ENCODE measurements around the gene ZSCAN20.
A peak's percentile ranks its signal among the peaks of the same experiment; 100 is the strongest.

Gene ZSCAN20

DNA sequence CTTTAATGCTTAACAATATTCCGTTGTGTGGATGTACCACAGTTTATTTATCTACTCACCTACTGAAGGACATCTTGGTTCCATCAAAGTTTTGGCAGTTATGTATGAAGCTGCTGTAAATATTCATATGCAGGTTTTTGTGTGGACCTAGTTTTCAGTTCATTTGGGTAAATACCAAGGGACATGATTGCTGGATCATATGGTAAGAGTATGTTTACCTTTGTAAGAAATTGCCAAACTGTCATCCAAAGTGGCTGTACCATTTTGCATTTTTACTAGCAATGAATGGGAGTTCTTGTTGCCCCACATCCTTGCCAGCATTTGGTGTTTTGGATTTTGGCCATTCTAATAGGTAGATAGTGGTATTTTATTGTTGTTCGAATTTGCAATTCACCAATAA, 10.0 kb downstream of the ZSCAN20 start:
- no peaks in the 10 kb centered on the region for H3K27me3 ChIP-seq (ENCODE audit: insufficient read depth, low read length)
- H3K79me2 ChIP-seq (ENCODE audit: control insufficient read depth, insufficient read depth, low read length, unreplicated experiment) = no peaks in the 10 kb centered on the region
- no peak overlapping the region for H3K4me3 ChIP-seq (ENCODE audit: low read depth, low read length)
- H3K36me3 ChIP-seq (ENCODE audit: insufficient read depth, low read length) = peaks cover 46% of the 10 kb centered on the region
- no peaks in the 10 kb centered on the region for H3K4me1 ChIP-seq (ENCODE audit: control insufficient read depth, insufficient read depth, low read length, unreplicated experiment)
- H3K27ac ChIP-seq (ENCODE audit: low read depth, low read length) = no peak overlapping the region
- no peak overlapping the region for H2AFZ ChIP-seq (ENCODE audit: low read length, unreplicated experiment)

DNA sequence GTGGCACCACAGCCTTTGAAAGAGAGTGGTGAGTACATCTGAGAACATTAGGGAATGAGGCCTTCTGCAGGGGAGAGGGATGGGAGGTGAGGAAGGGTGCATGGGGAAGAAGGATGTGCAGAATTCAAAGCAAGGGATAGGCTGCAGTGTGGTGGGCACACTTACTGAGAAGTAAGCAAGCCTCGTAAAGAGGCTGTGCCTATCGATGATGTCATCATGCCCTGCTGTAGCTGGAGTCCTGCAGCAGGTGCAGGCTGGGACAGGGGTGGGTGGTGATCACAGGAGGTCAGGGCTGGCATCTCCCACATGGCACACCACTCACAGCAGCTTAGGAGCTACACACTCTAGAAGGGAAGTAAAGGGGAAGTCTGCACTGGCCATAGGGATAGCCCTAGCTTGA, 16.2 kb downstream of the ZSCAN20 start:
- Histone ChIP-seq H3K36me3 (ENCODE audit: insufficient read depth, low read length) (peaks cover 83% of the 10 kb centered on the region), H3K79me2 (ENCODE audit: control insufficient read depth, insufficient read depth, low read length, unreplicated experiment) (no peaks in the 10 kb centered on the region)

DNA sequence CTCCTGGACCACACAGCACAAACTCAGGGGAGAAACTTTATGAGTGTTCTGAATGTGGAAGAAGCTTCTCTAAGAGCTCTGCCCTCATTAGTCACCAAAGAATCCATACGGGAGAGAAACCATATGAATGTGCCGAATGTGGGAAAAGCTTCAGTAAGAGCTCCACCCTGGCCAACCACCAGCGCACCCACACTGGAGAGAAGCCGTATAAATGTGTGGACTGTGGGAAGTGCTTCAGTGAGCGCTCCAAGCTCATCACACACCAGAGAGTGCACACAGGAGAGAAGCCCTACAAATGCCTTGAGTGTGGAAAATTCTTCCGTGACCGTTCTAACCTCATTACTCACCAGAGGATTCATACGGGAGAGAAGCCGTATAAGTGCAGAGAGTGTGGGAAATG, 22.5 kb downstream of the ZSCAN20 start:
- no peak overlapping the region for H2AFZ ChIP-seq (ENCODE audit: low read length, unreplicated experiment)
- H3K36me3 ChIP-seq (ENCODE audit: insufficient read depth, low read length) = peaks cover 59% of the 10 kb centered on the region
- no peak overlapping the region for H3K27ac ChIP-seq (ENCODE audit: low read depth, low read length)
- no peak overlapping the region for H3K4me3 ChIP-seq (ENCODE audit: low read depth, low read length)
- H3K27me3 ChIP-seq (ENCODE audit: insufficient read depth, low read length) = no peaks in the 10 kb centered on the region
- H3K4me1 ChIP-seq (ENCODE audit: control insufficient read depth, insufficient read depth, low read length, unreplicated experiment) = no peaks in the 10 kb centered on the region
- H3K79me2 ChIP-seq (ENCODE audit: control insufficient read depth, insufficient read depth, low read length, unreplicated experiment) = no peaks in the 10 kb centered on the region

More for the DNA sequence above, 16.2 kb downstream of the ZSCAN20 start:
- H3K4me1 ChIP-seq (ENCODE audit: control insufficient read depth, insufficient read depth, low read length, unreplicated experiment) = no peaks in the 10 kb centered on the region
- H3K27me3 ChIP-seq (ENCODE audit: insufficient read depth, low read length) = no peaks in the 10 kb centered on the region
- H3K4me3 ChIP-seq (ENCODE audit: low read depth, low read length) = no peak overlapping the region
- H3K27ac ChIP-seq (ENCODE audit: low read depth, low read length) = no peak overlapping the region
- H2AFZ ChIP-seq (ENCODE audit: low read length, unreplicated experiment) = no peak overlapping the region

DNA sequence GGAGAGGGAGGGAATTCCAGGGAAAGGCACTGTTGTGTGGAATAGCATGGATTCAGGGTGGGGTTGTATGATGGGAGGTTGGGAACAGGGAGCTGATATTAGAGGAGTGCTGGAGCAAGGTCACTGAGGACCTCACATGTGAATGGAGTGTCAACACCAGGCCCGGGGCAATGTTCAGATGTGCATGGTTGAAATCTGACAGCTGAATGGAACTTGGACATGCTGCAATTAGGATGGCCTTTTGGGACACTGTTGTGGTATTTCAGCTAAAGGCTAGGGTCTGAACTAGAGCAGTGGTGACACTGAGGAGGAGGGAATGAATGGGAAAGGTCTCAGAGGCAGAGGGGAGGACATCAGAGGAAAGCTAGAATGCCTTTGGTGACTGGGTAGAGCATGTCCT, 25.0 kb downstream of the ZSCAN20 start:
- Histone ChIP-seq H3K79me2 (ENCODE audit: control insufficient read depth, insufficient read depth, low read length, unreplicated experiment) (no peaks in the 10 kb centered on the region), H3K27ac (ENCODE audit: low read depth, low read length) (no peak overlapping the region), H2AFZ (ENCODE audit: low read length, unreplicated experiment) (no peak overlapping the region), H3K36me3 (ENCODE audit: insufficient read depth, low read length) (peaks cover 34% of the 10 kb centered on the region), H3K27me3 (ENCODE audit: insufficient read depth, low read length) (no peaks in the 10 kb centered on the region), H3K4me3 (ENCODE audit: low read depth, low read length) (no peak overlapping the region), H3K4me1 (ENCODE audit: control insufficient read depth, insufficient read depth, low read length, unreplicated experiment) (no peaks in the 10 kb centered on the region)

DNA sequence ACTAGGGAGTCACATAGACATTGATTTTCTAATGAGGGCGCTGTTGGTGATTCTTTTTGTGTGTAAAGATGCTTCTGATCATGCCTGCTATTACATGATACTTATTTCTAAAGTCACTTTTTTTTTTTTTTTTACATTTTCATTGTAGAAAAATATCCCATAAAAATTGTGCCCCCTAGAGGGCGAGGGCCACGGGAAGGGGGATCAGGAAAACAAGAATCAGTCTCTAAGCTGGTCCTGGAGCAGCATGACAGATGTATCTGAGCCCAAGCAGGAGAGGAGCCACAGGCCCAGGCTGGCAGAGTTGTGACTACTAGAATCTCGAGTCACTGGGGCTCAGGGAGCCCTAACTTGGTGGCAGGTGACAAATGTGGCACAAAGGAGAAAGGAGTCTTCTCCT, 28.1 kb downstream of the ZSCAN20 start:
- no peak overlapping the region for H3K27ac ChIP-seq (ENCODE audit: low read depth, low read length)
- H3K4me1 ChIP-seq (ENCODE audit: control insufficient read depth, insufficient read depth, low read length, unreplicated experiment) = peaks cover 5% of the 10 kb centered on the region
- no peak overlapping the region for H2AFZ ChIP-seq (ENCODE audit: low read length, unreplicated experiment)
- peaks cover 5% of the 10 kb centered on the region for H3K36me3 ChIP-seq (ENCODE audit: insufficient read depth, low read length)
- H3K27me3 ChIP-seq (ENCODE audit: insufficient read depth, low read length) = no peaks in the 10 kb centered on the region
- H3K4me3 ChIP-seq (ENCODE audit: low read depth, low read length) = no peak overlapping the region
- H3K79me2 ChIP-seq (ENCODE audit: control insufficient read depth, insufficient read depth, low read length, unreplicated experiment) = no peaks in the 10 kb centered on the region

DNA sequence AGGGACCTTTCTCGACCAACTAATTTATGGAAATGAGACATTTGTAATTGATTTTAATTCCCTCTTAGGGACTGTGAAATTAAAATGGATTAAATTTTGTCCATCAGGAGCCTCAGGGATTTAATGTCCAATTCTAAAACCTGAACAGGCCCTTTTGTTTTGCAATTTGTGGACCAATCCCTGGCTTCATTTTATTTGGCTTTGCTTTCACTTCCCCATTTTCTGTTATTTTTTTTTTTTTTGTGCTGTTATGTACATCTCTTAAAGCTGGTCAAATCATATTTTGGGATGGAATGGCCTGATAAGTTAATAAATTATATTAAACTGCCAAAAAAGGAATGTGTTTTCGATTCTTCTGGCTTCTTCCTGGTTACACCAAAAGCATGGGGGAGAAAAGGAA, 28.9 kb downstream of the ZSCAN20 start:
- Histone ChIP-seq H3K27me3 (ENCODE audit: insufficient read depth, low read length) (no peaks in the 10 kb centered on the region), H3K4me1 (ENCODE audit: control insufficient read depth, insufficient read depth, low read length, unreplicated experiment) (peaks cover 5% of the 10 kb centered on the region), H3K4me3 (ENCODE audit: low read depth, low read length) (no peak overlapping the region), H3K79me2 (ENCODE audit: control insufficient read depth, insufficient read depth, low read length, unreplicated experiment) (no peaks in the 10 kb centered on the region), H2AFZ (ENCODE audit: low read length, unreplicated experiment) (no peak overlapping the region), H3K36me3 (ENCODE audit: insufficient read depth, low read length) (no peaks in the 10 kb centered on the region), H3K27ac (ENCODE audit: low read depth, low read length) (no peak overlapping the region)

DNA sequence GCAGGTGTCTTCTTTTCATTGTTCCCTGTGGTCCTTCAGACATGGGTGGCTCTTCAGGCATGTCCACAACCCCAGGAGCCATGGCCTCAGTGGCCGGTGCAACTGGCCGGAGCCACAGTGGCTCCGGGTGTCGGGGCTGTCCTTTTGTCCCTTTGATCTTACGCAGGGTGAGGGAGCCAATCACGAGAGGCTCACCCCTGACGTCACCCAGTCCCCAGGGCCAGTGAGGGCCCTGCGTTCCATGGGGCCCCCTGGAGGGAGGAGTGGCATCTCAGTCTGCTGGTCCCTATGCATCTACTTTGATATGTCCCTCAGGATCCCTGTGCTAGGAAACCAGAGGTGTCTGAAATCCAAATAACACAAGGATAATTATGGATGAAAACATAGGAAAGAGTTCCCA, 29.3 kb downstream of the ZSCAN20 start:
- Histone ChIP-seq H3K4me1 (ENCODE audit: control insufficient read depth, insufficient read depth, low read length, unreplicated experiment) (peaks cover 5% of the 10 kb centered on the region), H3K79me2 (ENCODE audit: control insufficient read depth, insufficient read depth, low read length, unreplicated experiment) (no peaks in the 10 kb centered on the region), H3K27me3 (ENCODE audit: insufficient read depth, low read length) (no peaks in the 10 kb centered on the region), H3K4me3 (ENCODE audit: low read depth, low read length) (no peak overlapping the region), H3K36me3 (ENCODE audit: insufficient read depth, low read length) (no peaks in the 10 kb centered on the region), H3K27ac (ENCODE audit: low read depth, low read length) (no peak overlapping the region), H2AFZ (ENCODE audit: low read length, unreplicated experiment) (no peak overlapping the region)

DNA sequence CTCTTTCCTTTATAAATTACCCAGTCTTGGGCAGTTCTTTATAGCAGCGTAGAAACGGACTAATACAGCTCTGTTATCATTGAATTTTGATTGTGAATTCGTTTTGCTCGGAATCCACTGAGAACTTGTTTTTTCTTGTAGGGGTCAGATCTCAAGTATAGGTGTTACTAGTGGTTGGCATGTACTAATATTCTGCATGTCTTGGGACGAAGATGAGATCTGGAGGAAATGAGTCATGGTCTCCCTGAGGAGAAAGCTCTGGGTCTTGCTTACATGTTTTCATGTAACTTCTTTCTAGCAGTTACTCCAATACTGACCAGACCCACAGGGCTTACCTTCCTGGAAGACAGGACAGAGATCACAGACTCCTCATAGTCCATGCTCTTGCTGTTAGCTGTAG, 30.3 kb downstream of the ZSCAN20 start:
- Histone ChIP-seq H2AFZ (ENCODE audit: low read length, unreplicated experiment) (no peak overlapping the region), H3K4me1 (ENCODE audit: control insufficient read depth, insufficient read depth, low read length, unreplicated experiment) (peaks cover 5% of the 10 kb centered on the region), H3K36me3 (ENCODE audit: insufficient read depth, low read length) (no peaks in the 10 kb centered on the region)

DNA sequence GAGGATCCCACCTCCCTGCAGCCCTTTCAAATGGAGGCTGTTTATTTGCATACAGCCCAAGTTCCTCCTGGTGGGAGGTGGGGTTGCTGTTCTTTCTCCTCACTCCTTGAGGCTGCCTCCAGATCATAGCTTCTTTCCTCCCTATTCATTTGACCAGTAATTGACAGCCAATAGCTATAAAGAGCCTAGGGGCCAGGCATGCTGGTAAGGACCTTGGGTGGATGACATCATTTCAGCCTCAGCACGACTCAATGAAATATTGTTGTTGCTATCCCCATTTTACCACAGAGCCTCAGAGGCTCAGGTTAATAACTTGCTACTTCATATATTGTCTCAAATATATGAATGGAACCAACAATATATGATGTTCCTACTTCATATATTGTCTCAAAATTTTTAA, 31.1 kb downstream of the ZSCAN20 start:
- Histone ChIP-seq H2AFZ (ENCODE audit: low read length, unreplicated experiment) (no peak overlapping the region), H3K4me3 (ENCODE audit: low read depth, low read length) (no peak overlapping the region), H3K79me2 (ENCODE audit: control insufficient read depth, insufficient read depth, low read length, unreplicated experiment) (no peaks in the 10 kb centered on the region), H3K36me3 (ENCODE audit: insufficient read depth, low read length) (no peaks in the 10 kb centered on the region), H3K4me1 (ENCODE audit: control insufficient read depth, insufficient read depth, low read length, unreplicated experiment) (peaks cover 5% of the 10 kb centered on the region), H3K27ac (ENCODE audit: low read depth, low read length) (no peak overlapping the region), H3K27me3 (ENCODE audit: insufficient read depth, low read length) (no peaks in the 10 kb centered on the region)

More for the DNA sequence above, 30.3 kb downstream of the ZSCAN20 start:
- Histone ChIP-seq H3K79me2 (ENCODE audit: control insufficient read depth, insufficient read depth, low read length, unreplicated experiment) (no peaks in the 10 kb centered on the region), H3K27me3 (ENCODE audit: insufficient read depth, low read length) (no peaks in the 10 kb centered on the region), H3K27ac (ENCODE audit: low read depth, low read length) (no peak overlapping the region), H3K4me3 (ENCODE audit: low read depth, low read length) (peak overlapping the region; percentile 25; the same call in 1 of the 2 replicates)

DNA sequence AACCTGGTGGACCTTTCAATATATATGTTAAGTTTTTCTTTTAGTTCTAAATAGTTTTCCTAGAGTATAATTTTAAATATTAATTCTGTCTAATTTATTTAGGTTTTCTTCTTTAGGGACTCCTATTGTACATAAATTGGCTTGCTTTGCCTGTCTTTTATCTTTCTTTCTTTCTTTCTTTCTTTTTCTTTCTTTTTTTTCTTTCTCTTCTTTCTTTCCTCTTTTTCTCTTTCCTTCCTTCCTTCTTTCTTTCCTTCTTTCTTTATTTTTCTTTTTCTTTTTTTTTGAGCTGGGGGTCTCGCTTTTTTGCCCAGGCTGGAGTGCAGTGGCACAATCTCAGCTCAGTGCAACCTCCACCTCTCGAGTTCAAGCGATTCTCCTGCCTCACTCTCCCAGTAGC, 35.2 kb downstream of the ZSCAN20 start:
- no peak overlapping the region for H3K4me3 ChIP-seq (ENCODE audit: low read depth, low read length)
- H2AFZ ChIP-seq (ENCODE audit: low read length, unreplicated experiment) = no peak overlapping the region
- H3K27me3 ChIP-seq (ENCODE audit: insufficient read depth, low read length) = no peaks in the 10 kb centered on the region
- peaks cover 5% of the 10 kb centered on the region for H3K4me1 ChIP-seq (ENCODE audit: control insufficient read depth, insufficient read depth, low read length, unreplicated experiment)
- no peaks in the 10 kb centered on the region for H3K79me2 ChIP-seq (ENCODE audit: control insufficient read depth, insufficient read depth, low read length, unreplicated experiment)
- no peak overlapping the region for H3K27ac ChIP-seq (ENCODE audit: low read depth, low read length)
- no peaks in the 10 kb centered on the region for H3K36me3 ChIP-seq (ENCODE audit: insufficient read depth, low read length)

DNA sequence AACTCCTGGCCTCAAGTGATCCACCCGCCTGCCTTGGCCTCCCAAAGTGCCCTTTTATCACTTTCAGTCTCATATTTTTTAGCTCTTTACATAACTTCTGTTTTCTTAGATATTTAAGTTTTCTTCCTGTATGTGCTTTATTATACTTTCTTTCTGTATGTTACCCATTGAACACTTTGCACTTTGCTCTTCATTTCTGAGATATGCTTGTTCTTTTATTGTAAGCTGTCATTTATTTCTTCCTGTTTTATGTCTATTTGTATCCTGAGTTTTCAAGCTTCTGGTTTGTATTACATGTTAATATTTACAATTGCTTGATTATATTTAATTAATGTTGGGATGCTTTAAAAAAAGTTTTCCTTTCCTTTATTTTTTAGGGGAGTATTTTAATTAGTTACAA, 35.7 kb downstream of the ZSCAN20 start:
- Histone ChIP-seq H3K27ac (ENCODE audit: low read depth, low read length) (no peak overlapping the region), H3K79me2 (ENCODE audit: control insufficient read depth, insufficient read depth, low read length, unreplicated experiment) (no peaks in the 10 kb centered on the region), H3K4me1 (ENCODE audit: control insufficient read depth, insufficient read depth, low read length, unreplicated experiment) (no peaks in the 10 kb centered on the region), H3K27me3 (ENCODE audit: insufficient read depth, low read length) (no peaks in the 10 kb centered on the region), H3K36me3 (ENCODE audit: insufficient read depth, low read length) (no peaks in the 10 kb centered on the region), H2AFZ (ENCODE audit: low read length, unreplicated experiment) (no peak overlapping the region), H3K4me3 (ENCODE audit: low read depth, low read length) (no peak overlapping the region)
